OCI-LY7 (cell line): ENCODE results near the gene GM2A.

Experiments
- CTCF ChIP-seq: fragments of 200-600 bp; sonication (generic); conservative IDR thresholded peaks from 2 replicates; pipeline ENCODE4 v1.5.1; 2014; ENCODE audit warnings: mild to moderate bottlenecking, antibody characterized with exemption, low read length, moderate library complexity, mixed read lengths
- EZH2phosphoT487 ChIP-seq: fragments of 200-600 bp; sonication (generic); IDR thresholded peaks from 2 replicates; pipeline ENCODE4 v1.6.1; 2018; ENCODE audit warnings: low read depth, borderline replicate concordance, mild to moderate bottlenecking, mixed run types, antibody characterized with exemption, low read length, moderate library complexity, mixed read lengths

GRCh38 chr5:151274666-151275065 lies 21.7 kb downstream of the GM2A start:
- TF ChIP-seq CTCF (no peak), EZH2phosphoT487 (no peak)
